ENCODE measurements around the gene CACNB2.
"Not testable (repeated sequence)": the region's sequence is repeated elsewhere in the genome, so short reads cannot be mapped to it uniquely, and the experiment has no call there.

DNA sequence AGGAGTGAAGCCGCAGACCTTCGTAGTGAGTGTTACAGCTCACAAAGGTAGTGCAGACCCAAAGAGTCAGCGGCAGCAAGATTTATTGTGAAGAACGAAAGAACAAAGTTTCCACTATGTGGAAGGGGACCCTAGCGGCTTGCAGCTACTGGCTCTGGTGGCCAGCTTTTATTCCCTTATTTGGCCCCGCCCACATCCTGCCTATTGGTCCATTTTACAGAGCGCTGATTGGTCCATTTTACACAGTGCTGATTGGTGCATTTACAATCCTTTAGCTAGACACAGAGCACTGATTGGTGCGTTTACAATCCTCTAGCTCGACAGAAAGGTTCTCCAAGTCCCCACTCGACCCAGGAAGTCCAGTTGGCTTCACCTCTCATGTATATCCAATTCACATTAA lies 446.4 kb downstream of the CACNB2 start:
- not testable (repeated sequence) for TF ChIP-seq POLR2A (IDR thresholded peaks at IDR 0.05)
- TF ChIP-seq, protein P1, sequence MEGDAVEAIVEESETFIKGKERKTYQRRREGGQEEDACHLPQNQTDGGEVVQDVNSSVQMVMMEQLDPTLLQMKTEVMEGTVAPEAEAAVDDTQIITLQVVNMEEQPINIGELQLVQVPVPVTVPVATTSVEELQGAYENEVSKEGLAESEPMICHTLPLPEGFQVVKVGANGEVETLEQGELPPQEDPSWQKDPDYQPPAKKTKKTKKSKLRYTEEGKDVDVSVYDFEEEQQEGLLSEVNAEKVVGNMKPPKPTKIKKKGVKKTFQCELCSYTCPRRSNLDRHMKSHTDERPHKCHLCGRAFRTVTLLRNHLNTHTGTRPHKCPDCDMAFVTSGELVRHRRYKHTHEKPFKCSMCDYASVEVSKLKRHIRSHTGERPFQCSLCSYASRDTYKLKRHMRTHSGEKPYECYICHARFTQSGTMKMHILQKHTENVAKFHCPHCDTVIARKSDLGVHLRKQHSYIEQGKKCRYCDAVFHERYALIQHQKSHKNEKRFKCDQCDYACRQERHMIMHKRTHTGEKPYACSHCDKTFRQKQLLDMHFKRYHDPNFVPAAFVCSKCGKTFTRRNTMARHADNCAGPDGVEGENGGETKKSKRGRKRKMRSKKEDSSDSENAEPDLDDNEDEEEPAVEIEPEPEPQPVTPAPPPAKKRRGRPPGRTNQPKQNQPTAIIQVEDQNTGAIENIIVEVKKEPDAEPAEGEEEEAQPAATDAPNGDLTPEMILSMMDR (IDR thresholded peaks at IDR 0.05) = not testable (repeated sequence)

All from prostate gland (tissue), 2 donors.